Left lung (tissue), 10 donors: Measurements from ENCODE around the gene DDX49. TPM values are rescaled to one million over a fixed set of nuclear protein-coding genes. Genes with fewer than 3 reads are reported as not detected.

Source experiments
- ATAC-seq: fragments of 200-7000 bp; cut with Tn5 transposase; one replicate; pipeline ENCODE4 v1.9.1; 2020; ENCODE audit warnings: moderate library complexity
- DNase-seq, 4 donors: peaks; one replicate each; pipeline ENCODE4 v3.0.0-alpha.2; 2013 to 2020
- H3K27ac ChIP-seq, 2 donors: fragments of 200-600 bp; sonication (generic) in 1 of 2; one replicate each; pipeline versions ENCODE4 v1.5.0 to v1.8.0; 2020 to 2021
- H3K27me3 ChIP-seq, 2 donors: fragments of 200-600 bp; sonication (generic) in 1 of 2; one replicate each; pipeline versions ENCODE4 v1.5.0 to v1.8.0; 2020 to 2021
- H3K36me3 ChIP-seq, 2 donors: fragments of 200-600 bp; sonication (generic) in 1 of 2; one replicate each; pipeline versions ENCODE4 v1.5.0 to v1.8.0; 2020 to 2021
- H3K4me1 ChIP-seq, 2 donors: fragments of 200-600 bp; one replicate each; pipeline ENCODE4 v1.8.0; 2021
- H3K4me3 ChIP-seq, 2 donors: fragments of 200-600 bp; sonication (generic) in 1 of 2; one replicate each; pipeline versions ENCODE4 v1.5.0 to v1.8.0; 2020 to 2021; ENCODE audit warnings: mild to moderate bottlenecking in 1 of 2
- H3K9me3 ChIP-seq, 2 donors: fragments of 200-600 bp; sonication (generic) in 1 of 2; one replicate each; pipeline versions ENCODE4 v1.5.0 to v1.8.0; 2020 to 2021
- intact Hi-C, 2 donors: fragments of 100-400 bp; cut with DNase I; formaldehyde crosslinking; loops; one replicate each; pipeline versions ENCODE4 v1.11.2 to v1.14.2; 2022
- polyA plus RNA-seq, 6 donors: library from polyadenylated mRNA; unstranded; fragments of 120-200 nt; gene quantifications; one replicate each; pipeline ENCODE4 v1.2.1, GENCODE V29; 2013; ENCODE audit not compliant: insufficient read length in 6 of 6
- total RNA-seq, 2 donors: library from RNA; stranded (reverse); fragmentation: NEBNext Ultra II Directional; extraction: Animal tissue kit (Norgen Biotek cat#: 25700); gene quantifications; one replicate each; pipeline ENCODE4 v1.2.1, GENCODE V29; 2021
- TF ChIP-seq, protein P1 (sequence below), 2 donors: fragments of 200-600 bp; sonication (generic) in 1 of 2; IDR thresholded peaks; one replicate each; pipeline versions ENCODE4 v1.5.0 to v1.8.0; 2021; ENCODE audit warnings: antibody characterized with exemption in 2 of 2
- donor health status: DM: no; HTN: yes; CAD: no.
- donor health status: DM: no; HTN: no; CAD: no.

DDX49 gene
- total and polyA plus RNA-seq, 8 donors: 33.5 to 51.8 (median 42.4) TPM

DNA sequence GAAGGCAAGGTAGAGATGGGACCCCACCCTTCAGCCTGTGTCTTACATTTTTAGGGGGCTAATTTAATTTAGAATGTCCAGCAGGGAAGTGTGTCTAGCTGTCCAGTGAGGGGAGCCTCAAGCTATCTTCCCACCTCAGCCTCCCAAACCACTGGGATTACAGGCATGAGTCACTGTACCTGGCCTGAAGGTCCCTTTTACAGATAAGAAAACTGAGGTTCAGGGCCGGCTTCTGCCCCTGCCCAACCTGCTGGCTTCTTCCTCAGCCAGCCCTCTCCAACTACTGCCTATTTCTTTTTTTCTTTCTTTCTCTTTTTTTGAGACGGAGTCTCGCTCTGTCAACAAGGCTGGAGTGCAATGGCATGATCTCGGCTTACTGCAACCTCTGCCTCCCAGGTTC, 40.9 kb downstream of the DDX49 start:
- no peaks in the 10 kb centered on the region for H3K9me3 ChIP-seq
- peaks cover 0 to 4% of the 10 kb centered on the region in 2 donors for H3K4me1 ChIP-seq
- H3K36me3 ChIP-seq: no peaks in the 10 kb centered on the region
- H3K27ac ChIP-seq: no peak overlapping the region
- no peak overlapping the region for H3K4me3 ChIP-seq
- DNase-seq: no peak
- ATAC-seq: no peak
- intact Hi-C loops: no loop called here
- peaks cover 0 to 16% of the 10 kb centered on the region in 2 donors for H3K27me3 ChIP-seq
- TF ChIP-seq, protein P1, sequence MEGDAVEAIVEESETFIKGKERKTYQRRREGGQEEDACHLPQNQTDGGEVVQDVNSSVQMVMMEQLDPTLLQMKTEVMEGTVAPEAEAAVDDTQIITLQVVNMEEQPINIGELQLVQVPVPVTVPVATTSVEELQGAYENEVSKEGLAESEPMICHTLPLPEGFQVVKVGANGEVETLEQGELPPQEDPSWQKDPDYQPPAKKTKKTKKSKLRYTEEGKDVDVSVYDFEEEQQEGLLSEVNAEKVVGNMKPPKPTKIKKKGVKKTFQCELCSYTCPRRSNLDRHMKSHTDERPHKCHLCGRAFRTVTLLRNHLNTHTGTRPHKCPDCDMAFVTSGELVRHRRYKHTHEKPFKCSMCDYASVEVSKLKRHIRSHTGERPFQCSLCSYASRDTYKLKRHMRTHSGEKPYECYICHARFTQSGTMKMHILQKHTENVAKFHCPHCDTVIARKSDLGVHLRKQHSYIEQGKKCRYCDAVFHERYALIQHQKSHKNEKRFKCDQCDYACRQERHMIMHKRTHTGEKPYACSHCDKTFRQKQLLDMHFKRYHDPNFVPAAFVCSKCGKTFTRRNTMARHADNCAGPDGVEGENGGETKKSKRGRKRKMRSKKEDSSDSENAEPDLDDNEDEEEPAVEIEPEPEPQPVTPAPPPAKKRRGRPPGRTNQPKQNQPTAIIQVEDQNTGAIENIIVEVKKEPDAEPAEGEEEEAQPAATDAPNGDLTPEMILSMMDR (IDR thresholded peaks at IDR 0.05): no peak

DNA sequence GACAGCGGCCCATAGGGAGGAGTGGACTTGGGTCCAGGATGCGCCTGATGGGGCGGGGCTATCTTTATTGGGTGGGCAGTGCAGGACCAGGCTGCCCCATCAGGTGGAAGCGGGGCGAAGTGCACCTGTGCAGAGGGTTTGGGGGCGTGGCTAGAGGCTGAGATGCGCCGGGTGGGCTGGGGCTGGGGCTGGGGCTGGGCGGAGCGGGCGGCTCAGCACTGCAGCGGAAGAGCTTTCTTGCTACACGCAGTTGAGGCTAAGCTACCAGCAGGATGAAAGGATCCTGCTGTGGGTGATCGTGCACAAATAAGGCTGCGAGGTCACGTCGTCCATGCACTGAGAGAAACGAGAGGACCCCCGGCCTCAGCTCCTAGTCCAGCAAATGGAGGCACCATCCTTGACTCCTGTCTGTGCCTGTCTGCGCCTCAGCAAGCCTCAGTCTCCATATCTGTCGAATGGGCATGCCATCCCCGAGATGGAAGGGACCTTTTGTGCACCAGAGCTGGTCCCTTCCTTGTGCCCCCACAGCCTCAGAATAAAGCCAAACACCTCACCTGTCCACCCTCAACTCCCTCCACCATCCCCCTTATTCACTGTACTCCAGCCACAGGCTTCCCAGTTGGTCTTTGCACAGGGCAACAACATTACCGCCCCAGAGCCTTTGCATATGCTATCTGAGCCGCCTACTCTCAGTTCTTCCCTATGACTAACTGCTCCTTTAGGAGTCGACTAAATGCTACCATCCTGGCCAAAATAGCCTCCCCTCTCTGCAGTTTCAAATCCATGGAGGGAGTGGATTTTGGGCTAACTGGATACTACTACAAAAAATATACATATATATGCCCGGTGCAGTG, 42.5 kb downstream of the DDX49 start:
- H3K4me3 ChIP-seq: no peak overlapping the region
- ATAC-seq (no peak), DNase-seq (no peak)
- H3K27me3 ChIP-seq: peaks cover 0 to 16% of the 10 kb centered on the region in 2 donors
- no peaks in the 10 kb centered on the region for H3K36me3 ChIP-seq
- TF ChIP-seq, protein P1 (IDR thresholded peaks at IDR 0.05): no peak
- H3K9me3 ChIP-seq: no peaks in the 10 kb centered on the region
- intact Hi-C loops: no loop called here
- peaks cover 0 to 13% of the 10 kb centered on the region in 2 donors for H3K4me1 ChIP-seq
- no peak overlapping the region for H3K27ac ChIP-seq

DNA sequence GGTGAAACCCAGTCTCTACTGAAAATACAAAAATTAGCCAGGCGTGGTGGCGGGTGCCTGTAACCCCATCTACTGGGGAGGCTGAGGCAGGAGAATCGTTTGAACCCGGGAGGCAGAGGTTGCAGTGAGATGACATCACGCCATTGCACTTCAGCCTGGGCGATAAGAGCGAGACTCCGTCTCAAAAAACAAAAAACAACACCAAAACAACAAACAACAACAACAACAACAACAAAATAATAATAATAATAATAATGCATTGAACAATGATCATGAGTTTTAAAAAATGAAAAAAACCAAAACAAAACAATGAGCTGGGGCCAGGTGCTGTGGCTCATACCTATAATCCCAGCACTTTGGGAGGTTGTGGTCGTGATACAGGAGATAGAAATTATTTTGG, 44.6 kb downstream of the DDX49 start:
- Histone ChIP-seq H3K9me3 (no peaks in the 10 kb centered on the region), H3K27me3 (peaks cover 0 to 16% of the 10 kb centered on the region in 2 donors), H3K4me3 (no peak overlapping the region), H3K27ac (no peak overlapping the region), H3K36me3 (no peaks in the 10 kb centered on the region), H3K4me1 (peaks cover under 1 to 34% of the 10 kb centered on the region in 2 donors)
- intact Hi-C loops: no loop called here
- ATAC-seq: no peak
- TF ChIP-seq, protein P1 (IDR thresholded peaks at IDR 0.05): no peak
- no peak for DNase-seq

DNA sequence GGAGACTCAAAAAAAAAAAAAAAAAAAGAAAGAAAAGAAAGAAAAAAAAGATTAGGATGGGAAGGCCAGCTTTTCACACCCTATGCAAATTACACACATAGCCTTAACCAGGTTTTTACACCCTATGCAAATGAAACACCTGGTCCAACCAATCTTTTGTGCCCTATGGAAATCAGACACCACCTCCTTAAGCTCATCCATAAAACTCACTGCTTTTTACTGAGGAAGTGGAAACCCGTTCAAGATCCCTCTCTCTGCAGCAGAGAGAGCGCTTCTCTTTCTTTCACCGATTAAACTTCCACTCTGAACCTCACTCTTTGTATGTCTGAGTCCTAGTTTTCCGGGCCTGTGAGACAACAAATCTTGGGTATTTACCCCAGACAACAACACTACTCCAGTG, 46.8 kb downstream of the DDX49 start:
- ATAC-seq: no peak
- Histone ChIP-seq H3K4me3 (no peak overlapping the region), H3K27ac (peak overlapping the region; percentile 71 to 95), H3K27me3 (peaks cover 0 to 16% of the 10 kb centered on the region in 2 donors), H3K36me3 (no peaks in the 10 kb centered on the region), H3K9me3 (no peaks in the 10 kb centered on the region), H3K4me1 (peaks cover 4 to 56% of the 10 kb centered on the region in 2 donors)
- DNase-seq: no peak
- intact Hi-C loops: no loop called here
- TF ChIP-seq, protein P1 (IDR thresholded peaks at IDR 0.05): no peak

DNA sequence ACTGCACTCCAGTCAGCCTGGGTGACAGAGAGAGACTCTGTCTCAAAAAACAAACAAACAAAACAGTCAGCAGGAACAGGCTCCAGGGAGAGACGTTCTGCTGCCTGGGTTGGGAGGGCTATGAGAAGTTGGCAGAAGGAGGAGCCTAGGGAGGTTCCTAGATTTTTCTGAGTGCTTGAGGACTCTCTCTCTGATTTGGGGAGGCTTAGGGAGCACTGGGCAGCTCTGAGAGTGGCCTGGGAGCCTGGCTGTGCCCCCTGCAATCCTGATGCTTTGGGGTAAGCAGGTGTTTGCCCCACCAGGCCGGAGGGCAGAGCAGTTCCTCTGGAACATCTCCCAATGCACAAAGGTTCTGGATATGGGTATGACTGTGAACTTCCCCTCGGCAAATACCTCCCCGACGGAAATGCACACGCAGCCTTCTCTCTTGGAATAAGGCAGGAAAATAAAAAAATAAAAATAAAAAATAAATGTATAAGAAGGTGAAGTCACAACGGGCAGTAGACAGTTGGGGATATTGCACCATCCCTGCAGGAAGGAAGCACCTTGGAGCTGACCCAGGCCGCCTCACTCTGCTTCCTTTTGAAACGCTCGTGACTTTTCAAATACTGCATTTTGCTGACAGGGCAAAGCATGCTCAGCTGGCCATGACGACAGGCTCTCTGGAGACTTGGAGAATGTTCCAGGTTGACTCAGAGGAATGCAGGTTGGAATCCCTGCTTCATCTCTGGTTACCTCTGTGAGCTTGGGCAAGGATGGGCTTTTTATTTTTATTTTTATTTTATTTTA, 48.0 kb downstream of the DDX49 start:
- H3K27ac ChIP-seq: peak overlapping the region; percentile 71 to 95
- TF ChIP-seq, protein P1 (IDR thresholded peaks at IDR 0.05): no peak
- no peaks in the 10 kb centered on the region for H3K9me3 ChIP-seq
- peak in 2 of 4 donors; percentile 51 to 83 for DNase-seq
- no peak overlapping the region for H3K4me3 ChIP-seq
- intact Hi-C loops: no loop called here
- peaks cover 7 to 64% of the 10 kb centered on the region in 2 donors for H3K4me1 ChIP-seq
- ATAC-seq: peak; percentile 62
- peaks cover 0 to 4% of the 10 kb centered on the region in 2 donors for H3K27me3 ChIP-seq
- H3K36me3 ChIP-seq: no peaks in the 10 kb centered on the region
